Cardiac septum (tissue), 1 donor: Measurements from ENCODE around the gene DNAAF8. TPM values are rescaled to one million over a fixed set of nuclear protein-coding genes. Genes with fewer than 3 reads are reported as not detected.
"Not testable (repeated sequence)": the region's sequence is repeated elsewhere in the genome, so short reads cannot be mapped to it uniquely, and the experiment has no call there.

Experiments used
- DNase-seq: peaks from one replicate; pipeline ENCODE4 v3.0.0-alpha.2; 2020; ENCODE audit warnings: low spot score
- intact Hi-C: fragments of 100-400 bp; cut with DNase I; formaldehyde crosslinking; loops from one replicate; pipeline ENCODE4 v1.14.0; 2022
- total RNA-seq: library from RNA; stranded (reverse); fragmentation: NEBNext Ultra II Directional; extraction: Animal tissue kit (Norgen Biotek cat#: 25700); gene quantifications from one replicate; pipeline ENCODE4 v1.2.1, GENCODE V29; 2021
- donor health status: DM: no; HTN: no; CAD: no.

DNAAF8 gene
- total RNA-seq, 1 donor from 2014 or later = 0.65 TPM

- DNase-seq = peak; percentile 17
- intact Hi-C loops = no loop called here
These were observed 27.5 kb upstream of the DNAAF8 start for GRCh38 chr16:4706871-4707270.

- intact Hi-C loops = no loop called here
- DNase-seq = peak; percentile 44
These were observed 24.9 kb upstream of the DNAAF8 start for GRCh38 chr16:4709481-4709880.

DNA sequence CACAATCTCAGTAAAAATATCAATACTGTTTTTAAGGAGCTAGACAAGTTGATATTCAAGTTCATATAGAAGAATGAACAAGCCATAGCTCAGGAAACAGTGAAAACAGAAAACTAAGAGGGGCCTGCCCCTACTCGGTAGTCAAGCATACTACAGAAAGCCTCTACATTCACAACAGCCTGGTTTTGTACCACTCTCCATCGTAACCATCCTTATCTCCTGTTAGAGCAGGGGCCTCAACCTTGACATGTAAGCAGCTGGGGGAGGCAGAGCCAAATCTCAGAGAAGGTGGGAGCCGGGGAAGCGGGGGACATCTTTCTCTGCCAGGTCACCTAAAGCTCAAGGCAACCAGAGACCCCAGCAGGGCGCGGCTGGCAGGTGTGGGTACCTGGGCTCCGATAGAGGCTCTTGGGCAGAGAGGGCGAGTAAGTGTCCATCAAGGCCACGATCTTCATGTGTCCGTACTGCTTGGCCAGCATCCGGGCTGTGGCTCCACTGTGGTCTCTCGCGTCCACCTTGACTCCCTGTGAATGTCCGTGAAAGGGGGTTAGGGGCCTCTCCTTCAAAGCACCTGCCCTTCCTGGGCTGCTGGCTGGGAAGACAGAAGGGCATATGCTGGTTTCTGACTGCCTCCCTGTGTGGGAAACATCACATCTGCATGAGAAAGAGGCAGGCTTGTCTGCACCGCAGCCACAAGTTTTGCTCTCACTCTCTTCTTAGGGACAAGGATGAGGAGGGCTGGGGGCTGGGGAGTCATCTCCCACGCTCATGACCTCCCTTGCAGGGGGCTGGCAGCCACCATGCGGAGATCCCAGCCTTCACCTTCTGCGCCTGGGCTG is 20.5 kb upstream of the DNAAF8 start:
- intact Hi-C loops = no loop called here

DNA sequence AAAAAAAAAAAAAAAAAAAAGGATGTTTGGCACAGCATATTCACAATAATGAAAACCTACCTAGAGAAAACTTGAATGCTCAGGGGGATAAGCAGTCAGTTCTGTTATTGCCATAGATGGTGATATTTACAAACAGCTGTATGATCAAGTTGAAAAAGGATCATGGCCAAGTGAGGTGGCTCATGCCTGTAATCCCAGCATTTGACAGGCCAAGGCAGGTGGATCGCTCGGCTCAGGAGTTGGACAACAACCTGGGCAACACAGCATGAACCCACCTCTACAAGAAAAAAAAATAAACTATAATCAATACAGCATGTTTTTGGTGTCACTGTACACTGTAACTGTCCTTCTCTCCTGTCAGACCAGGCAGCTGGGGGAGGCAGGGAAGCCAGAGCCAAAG is 19.3 kb upstream of the DNAAF8 start:
- intact Hi-C loops = no loop called here
- no peak for DNase-seq

More for the DNA sequence above, 20.5 kb upstream of the DNAAF8 start:
- peak; percentile 63 for DNase-seq

DNA sequence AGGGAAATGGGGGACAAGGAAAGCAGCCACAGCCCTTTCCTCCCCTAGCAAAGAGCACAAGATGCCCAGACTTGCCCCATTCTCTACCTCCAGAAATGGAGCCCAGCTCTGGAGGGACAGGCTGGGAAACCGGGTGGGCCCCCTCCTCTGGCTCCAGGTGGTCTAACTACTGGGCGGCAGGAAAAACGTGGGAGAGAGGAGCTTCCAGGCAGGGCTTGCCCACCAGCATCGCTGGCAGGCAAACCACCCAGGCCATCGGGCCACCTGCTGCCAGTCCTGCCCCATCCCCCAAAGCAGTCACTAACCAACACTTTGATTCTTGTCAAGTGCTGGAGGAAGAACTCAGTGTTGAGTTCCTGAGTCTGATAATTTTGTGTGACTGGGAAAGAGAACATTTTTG is 15.9 kb upstream of the DNAAF8 start:
- intact Hi-C loops = no loop called here
- DNase-seq = no peak

- intact Hi-C loops = no loop called here
- DNase-seq = no peak
These were observed 11.1 kb upstream of the DNAAF8 start for GRCh38 chr16:4723071-4723767.

DNA sequence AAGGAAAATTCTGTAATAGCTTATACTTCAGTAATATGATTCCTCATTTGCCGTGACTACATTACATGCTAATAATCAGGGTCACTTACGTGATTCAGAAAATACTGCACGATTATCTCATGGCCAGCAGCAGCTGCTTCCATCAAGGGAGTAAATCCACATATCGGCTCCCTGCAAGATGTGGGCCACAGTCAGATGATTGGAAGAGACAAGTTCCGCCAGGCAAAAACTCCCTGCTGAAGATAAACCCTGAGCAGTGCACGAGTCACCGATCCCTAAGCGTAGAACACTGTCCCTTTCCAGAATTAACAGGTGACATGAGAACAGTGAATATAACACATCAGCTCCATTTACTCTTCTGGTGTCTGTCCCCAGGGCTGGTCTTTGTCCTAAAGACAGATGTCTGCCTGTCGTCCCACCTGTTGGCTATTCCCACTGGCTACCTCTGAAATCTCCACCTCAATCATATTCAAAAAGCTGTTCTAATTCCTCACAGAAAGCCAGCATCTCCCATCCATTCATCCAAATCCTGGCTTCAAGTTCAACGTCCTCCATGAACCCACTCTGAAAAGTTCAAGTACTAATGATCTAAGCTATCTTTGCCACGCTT is 9.6 kb upstream of the DNAAF8 start:
- no peak for DNase-seq
- intact Hi-C loops = no loop called here

GRCh38 chr16:4726616-4727015 is 7.7 kb upstream of the DNAAF8 start:
- no peak for DNase-seq
- intact Hi-C loops = no loop called here

DNA sequence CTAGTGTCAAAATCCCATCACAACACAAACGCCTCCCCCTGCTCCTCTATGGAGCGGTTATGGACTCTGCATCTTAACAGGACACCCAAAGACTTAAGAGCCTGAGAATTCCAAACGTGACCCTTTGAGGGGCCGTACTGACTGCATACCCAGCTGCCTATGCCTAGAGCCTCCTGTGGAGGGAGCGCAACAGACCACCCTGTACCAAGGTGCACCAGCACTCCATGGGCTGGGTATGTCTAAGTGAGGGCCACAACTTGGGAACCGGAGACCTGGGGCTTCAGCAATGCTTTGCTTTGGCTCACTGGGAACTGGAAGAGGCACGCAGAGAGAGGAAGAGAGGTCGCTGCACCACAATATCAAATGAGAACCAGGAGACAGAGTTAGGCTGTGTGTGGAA is 5.7 kb upstream of the DNAAF8 start:
- intact Hi-C loops = no loop called here
- DNase-seq = no peak

DNA sequence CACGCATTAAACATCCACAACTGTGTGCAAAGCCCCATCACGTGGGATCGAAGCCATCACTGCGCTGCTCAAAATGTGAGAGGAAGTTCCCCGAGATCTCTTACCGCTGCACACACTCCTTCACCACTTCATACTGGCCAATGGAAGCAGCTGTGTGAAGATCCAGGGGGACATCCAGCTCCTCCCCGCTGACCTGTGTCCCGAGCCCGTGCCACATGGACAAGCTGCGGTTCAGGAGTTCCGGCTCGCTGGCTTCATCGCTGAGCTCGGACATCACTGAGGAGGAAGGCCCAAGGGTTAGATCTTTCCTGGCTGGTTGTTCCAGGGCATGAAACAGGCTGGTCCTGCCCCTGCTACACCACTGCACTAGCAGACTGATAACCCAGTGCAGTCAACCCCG is 4.5 kb upstream of the DNAAF8 start:
- no peak for DNase-seq
- intact Hi-C loops = loop anchor here (10.0 kb wide), 3 partner anchors 75 to 225 kb away; partner anchors contain the start of genes GLYR1, ROGDI, SEC14L5 and UBN1

DNA sequence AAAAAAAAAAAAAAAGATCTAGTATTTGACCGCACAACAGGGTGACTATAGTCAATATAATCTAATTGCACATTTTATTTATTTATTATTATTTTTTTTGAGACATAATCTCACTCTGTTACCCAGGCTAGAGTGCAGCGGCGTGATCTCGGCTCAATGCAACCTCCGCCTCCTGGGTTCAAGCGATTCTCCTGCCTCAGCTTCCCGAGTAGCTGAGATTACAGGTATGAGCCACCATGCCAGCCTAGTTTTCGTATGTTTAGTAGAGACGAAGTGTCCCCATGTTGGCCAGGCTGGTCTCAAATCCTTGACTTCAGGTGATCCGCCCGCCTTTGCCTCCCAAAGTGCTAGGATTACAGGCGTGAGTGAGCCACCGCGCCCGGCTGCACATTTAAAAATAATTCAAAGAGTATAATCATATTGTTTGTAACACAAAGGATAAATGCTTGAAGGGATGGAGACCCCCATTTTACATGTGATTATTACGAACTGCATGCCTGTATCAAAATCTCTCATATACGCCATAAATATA is 1.1 kb upstream of the DNAAF8 start:
- intact Hi-C loops = loop anchor here (10.0 kb wide), 3 partner anchors 72 to 222 kb away; partner anchors contain the start of genes GLYR1, ROGDI, SEC14L5 and UBN1
- no peak for DNase-seq

- intact Hi-C loops = loop anchor here (2.0 to 10.0 kb wide), 4 partner anchors 35 to 221 kb away; partner anchors contain the start of genes GLYR1, ROGDI, SEC14L5 and UBN1
- DNase-seq = no peak
These were observed 632 bp upstream of the DNAAF8 start for GRCh38 chr16:4733747-4734062.

DNA sequence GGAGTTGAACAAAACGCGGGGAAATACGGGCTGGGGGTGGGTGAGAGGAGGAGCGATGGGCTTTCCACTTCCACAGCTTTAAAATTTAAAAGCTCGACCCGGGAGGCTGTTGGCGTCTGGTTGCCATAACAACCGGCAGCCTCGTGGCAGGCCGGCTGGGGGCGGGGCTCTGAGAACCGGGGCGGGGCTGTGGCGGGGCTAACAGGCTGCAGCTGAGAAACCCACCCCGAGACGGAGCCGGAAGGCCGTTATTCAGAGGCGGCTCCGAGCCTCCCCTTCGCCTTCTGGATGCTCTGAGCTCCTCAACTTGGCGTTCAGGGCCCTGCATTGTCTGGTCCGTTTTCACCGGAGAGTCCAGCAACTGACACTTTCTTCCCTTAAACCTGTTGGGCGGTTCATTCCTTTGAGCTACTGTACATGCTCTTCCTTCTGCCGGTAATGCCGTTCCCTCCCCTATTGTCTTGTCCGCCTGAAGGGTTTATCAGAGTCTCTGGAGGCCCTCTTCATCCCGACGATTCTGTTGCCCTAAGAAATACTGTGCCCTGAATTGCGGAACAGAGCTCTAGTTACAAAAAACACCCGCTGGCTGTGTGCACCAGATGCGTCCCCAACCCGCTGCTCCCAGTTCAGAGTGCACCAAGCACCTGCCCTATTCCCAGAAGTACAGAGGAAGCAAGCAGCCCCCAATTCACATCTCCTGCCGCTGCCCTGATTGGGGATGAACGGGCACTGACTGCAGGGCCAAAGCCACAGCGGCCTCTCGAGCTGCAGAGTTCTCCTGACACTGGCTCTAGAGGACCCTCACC is 596 bp downstream of the DNAAF8 start:
- DNase-seq = peak; percentile 93
- intact Hi-C loops = loop anchor here (2.0 to 10.0 kb wide), 4 partner anchors 34 to 220 kb away; partner anchors contain the start of genes GLYR1, ROGDI, SEC14L5 and UBN1

DNA sequence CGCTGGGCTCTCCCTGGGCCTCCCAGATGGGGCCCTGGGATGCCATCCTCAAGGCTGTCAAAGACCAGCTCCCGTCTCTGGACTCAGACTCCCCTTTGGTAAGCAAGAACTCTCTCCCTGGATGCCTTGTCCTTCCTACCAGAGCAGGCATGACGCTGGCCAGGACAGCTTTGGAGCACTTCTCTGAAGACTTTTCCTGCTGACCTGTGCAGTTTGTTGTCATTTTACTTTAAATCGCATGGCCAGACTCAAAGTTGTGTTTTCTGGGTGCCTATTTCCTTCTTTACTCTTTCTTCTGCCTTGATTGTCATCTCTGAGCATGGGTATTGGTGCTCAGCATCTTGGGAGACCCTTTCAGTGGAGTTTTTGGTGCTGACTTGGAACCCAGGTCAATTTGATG is 2.2 kb downstream of the DNAAF8 start:
- intact Hi-C loops = loop anchor here (10.0 kb wide), 3 partner anchors 68 to 218 kb away; partner anchors contain the start of genes GLYR1, ROGDI, SEC14L5 and UBN1
- DNase-seq = no peak

GRCh38 chr16:4737545-4737944 is 3.2 kb downstream of the DNAAF8 start:
- intact Hi-C loops = loop anchor here (10.0 kb wide), 3 partner anchors 67 to 217 kb away; partner anchors contain the start of genes GLYR1, ROGDI, SEC14L5 and UBN1
- no peak for DNase-seq

DNA sequence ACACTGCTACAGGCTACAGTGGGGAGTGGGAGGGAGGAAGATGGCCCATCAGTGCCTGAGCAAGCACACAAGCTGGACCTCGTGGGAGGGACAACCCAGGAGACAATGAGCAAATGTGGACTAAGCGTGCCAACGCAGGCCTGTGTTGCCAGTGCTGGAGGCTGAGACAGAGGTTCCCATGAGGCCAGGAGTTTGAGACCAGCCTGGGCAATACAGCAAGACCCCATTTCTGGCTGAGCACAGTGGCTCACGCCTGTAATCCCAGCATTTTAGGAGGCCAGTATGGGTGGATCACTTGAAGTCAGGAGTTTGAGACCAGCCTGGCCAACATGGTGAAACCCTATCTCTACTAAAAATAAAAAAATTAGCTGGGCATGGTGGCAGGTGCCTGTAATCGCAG is 4.0 kb downstream of the DNAAF8 start:
- intact Hi-C loops = loop anchor here (10.0 kb wide), 3 partner anchors 66 to 216 kb away; partner anchors contain the start of genes GLYR1, ROGDI, SEC14L5 and UBN1
- DNase-seq = not testable (repeated sequence)

GRCh38 chr16:4743226-4743878 is 9.0 kb downstream of the DNAAF8 start:
- no peak for DNase-seq
- intact Hi-C loops = no loop called here

- intact Hi-C loops = no loop called here
- DNase-seq = no peak
These were observed 10.4 kb downstream of the DNAAF8 start for GRCh38 chr16:4744555-4745273.
